ENCODE measurements around the gene VSIG8. TPM values are rescaled to one million over a fixed set of nuclear protein-coding genes. Genes with fewer than 3 reads are reported as not detected.
A peak's percentile ranks its signal among the peaks of the same experiment; 100 is the strongest.

Gene VSIG8
- total RNA-seq, 1 donor from 2014 or later = not detected

- DNase-seq (ENCODE audit: low read depth) (no peak), FAIRE-seq (no peak)
- no peaks in the 10 kb centered on the region for H3K27me3 ChIP-seq (ENCODE audit: control insufficient read depth, insufficient read depth, low read length)
- no peak for TF ChIP-seq CTCF (IDR thresholded peaks at IDR 0.05; ENCODE audit: insufficient read depth, low read length, severe bottlenecking)
- H3K36me3 ChIP-seq (ENCODE audit: control insufficient read depth, insufficient read depth, low read length) = no peaks in the 10 kb centered on the region
- H3K4me3 ChIP-seq (ENCODE audit: low read depth, low read length) = no peak overlapping the region
Measured at GRCh38 chr1:159847231-159847630, 15.2 kb downstream of the VSIG8 start.

GRCh38 chr1:159845751-159846629 is 16.5 kb downstream of the VSIG8 start:
- peak; percentile 40 for DNase-seq (ENCODE audit: low read depth)
- peak; percentile 62 for FAIRE-seq
- H3K36me3 ChIP-seq (ENCODE audit: control insufficient read depth, insufficient read depth, low read length) = no peaks in the 10 kb centered on the region
- TF ChIP-seq CTCF (IDR thresholded peaks at IDR 0.05; ENCODE audit: insufficient read depth, low read length, severe bottlenecking) = no peak
- no peak overlapping the region for H3K4me3 ChIP-seq (ENCODE audit: low read depth, low read length)
- no peaks in the 10 kb centered on the region for H3K27me3 ChIP-seq (ENCODE audit: control insufficient read depth, insufficient read depth, low read length)

GRCh38 chr1:159843459-159843858 is 19.0 kb downstream of the VSIG8 start:
- no peaks in the 10 kb centered on the region for H3K36me3 ChIP-seq (ENCODE audit: control insufficient read depth, insufficient read depth, low read length)
- FAIRE-seq = no peak
- no peaks in the 10 kb centered on the region for H3K27me3 ChIP-seq (ENCODE audit: control insufficient read depth, insufficient read depth, low read length)
- no peak for TF ChIP-seq CTCF (IDR thresholded peaks at IDR 0.05; ENCODE audit: insufficient read depth, low read length, severe bottlenecking)
- no peak overlapping the region for H3K4me3 ChIP-seq (ENCODE audit: low read depth, low read length)
- DNase-seq (ENCODE audit: low read depth) = no peak

GRCh38 chr1:159841749-159842148 is 20.7 kb downstream of the VSIG8 start:
- no peaks in the 10 kb centered on the region for H3K36me3 ChIP-seq (ENCODE audit: control insufficient read depth, insufficient read depth, low read length)
- TF ChIP-seq CTCF (IDR thresholded peaks at IDR 0.05; ENCODE audit: insufficient read depth, low read length, severe bottlenecking) = no peak
- no peak for DNase-seq (ENCODE audit: low read depth)
- H3K27me3 ChIP-seq (ENCODE audit: control insufficient read depth, insufficient read depth, low read length) = no peaks in the 10 kb centered on the region
- H3K4me3 ChIP-seq (ENCODE audit: low read depth, low read length) = no peak overlapping the region
- no peak for FAIRE-seq

- Histone ChIP-seq H3K27me3 (ENCODE audit: control insufficient read depth, insufficient read depth, low read length) (no peaks in the 10 kb centered on the region), H3K4me3 (ENCODE audit: low read depth, low read length) (no peak overlapping the region), H3K36me3 (ENCODE audit: control insufficient read depth, insufficient read depth, low read length) (no peaks in the 10 kb centered on the region)
- TF ChIP-seq CTCF (IDR thresholded peaks at IDR 0.05; ENCODE audit: insufficient read depth, low read length, severe bottlenecking) = no peak
- FAIRE-seq (no peak), DNase-seq (ENCODE audit: low read depth) (no peak)
Measured at GRCh38 chr1:159839116-159839849, 23.2 kb downstream of the VSIG8 start.

Measured in bronchial epithelial cell (primary cell).